ENCODE measurements around the gene SPACA9. TPM values are rescaled to one million over a fixed set of nuclear protein-coding genes. Genes with fewer than 3 reads are reported as not detected.
A peak's percentile ranks its signal among the peaks of the same experiment; 100 is the strongest.

The SPACA9 gene
- total and polyA plus RNA-seq, 2 of the 4 experiments (the other 2 are of a cell fraction), result 0.90 to 4.9 TPM

GRCh38 chr9:132901858-132902831 is 23.4 kb downstream of the SPACA9 start:
- intact Hi-C loops (cut with micrococcal nuclease), result loop anchor here (5.0 to 10.0 kb wide), 5 partner anchors 70 to 487 kb away; partner anchors contain the start of genes CFAP77 and DDX31

More at GRCh38 chr9:132901858-132902831, 23.4 kb downstream of the SPACA9 start:
- BruUV-seq (replicated peaks), result no TSS peak
- dilution Hi-C loops (cut with HindIII; ENCODE audit: low sequenced_read_pairs, unreplicated experiment), result no loop called here
- Histone ChIP-seq H3K56ac (ENCODE audit: extremely low read depth, insufficient read depth, low read length) (no peak overlapping the region), H3K79me1 (ENCODE audit: low read depth in 1 of 2, low read length in 2 of 2) (no peaks in the 10 kb centered on the region), H4K91ac (ENCODE audit: insufficient read depth, low read depth, low read length) (no peak overlapping the region), H3K14ac (replicated peaks; ENCODE audit: low read depth, low read length) (no peak overlapping the region), H2BK5ac (ENCODE audit: low read depth, low read length, poor library complexity, severe bottlenecking) (no peak overlapping the region), H3K4me2 (ENCODE audit: low read depth, low read length) (no peak overlapping the region), H3K27me3 (ENCODE audit: control insufficient read depth, insufficient read depth, low read length) (no peaks in the 10 kb centered on the region), H4K20me1 (ENCODE audit: insufficient read depth, low read length) (peaks cover 6% of the 10 kb centered on the region; the same call in 1 of the 2 replicates), H4K8ac (ENCODE audit: low read depth in 2 of 2, low read length in 2 of 2) (no peak overlapping the region), H3K9me1 (ENCODE audit: insufficient read depth, low read length) (no peaks in the 10 kb centered on the region), H3K18ac (ENCODE audit: low read depth, low read length) (no peak overlapping the region), H2AFZ (replicated peaks; ENCODE audit: low read length, poor library complexity) (no peak overlapping the region), H3K4ac (ENCODE audit: low read depth, low read length) (no peak overlapping the region), H3K4me1 (ENCODE audit: control insufficient read depth, insufficient read depth, low read length) (no peaks in the 10 kb centered on the region), H3K27ac (ENCODE audit: insufficient read depth, low read length) (no peak overlapping the region), H3K4me3 (ENCODE audit: insufficient read depth, low read depth, low read length) (no peak overlapping the region), H4K5ac (ENCODE audit: low read depth, low read length) (no peak overlapping the region), H2AK5ac (ENCODE audit: low read depth, low read length) (no peak overlapping the region), H2BK15ac (ENCODE audit: low read depth, low read length) (no peak overlapping the region), H2BK20ac (ENCODE audit: low read depth, low read length) (no peak overlapping the region), H3K23ac (ENCODE audit: low read depth, low read length) (no peak overlapping the region), H3K9me3 (ENCODE audit: control insufficient read depth, insufficient read depth, low read length) (no peaks in the 10 kb centered on the region), H2BK120ac (ENCODE audit: low read depth, low read length) (no peak overlapping the region), H2AK9ac (replicated peaks; ENCODE audit: low read depth, low read length, poor library complexity) (no peak overlapping the region), H3K9ac (ENCODE audit: low read depth, low read length) (no peak overlapping the region), H3K36me3 (ENCODE audit: control insufficient read depth, insufficient read depth, low read length) (peaks cover 59% of the 10 kb centered on the region)
- ChIA-PET POLR2A (ENCODE audit: unreplicated experiment) (no interaction called here), CTCF (interaction anchor here (0.6 to 1.6 kb wide), 9 partner anchors 8 to 61 kb away, joined by 3 to 9 read pairs (median 3); no protein-coding TSS in a partner anchor)
- DNase-seq (peak; percentile 83), ATAC-seq (ENCODE audit: low read depth) (peak; percentile 99)
- 100% methylated on average over 1 of the region's 11 CpGs; no CpG with 5 or more reads in 1 of the 2 experiments for WGBS, 2 experiments (ENCODE audit: extremely low coverage in 2 of 2, insufficient read length in 1 of 2)
- TF ChIP-seq NFE2L2 (IDR thresholded peaks at IDR 0.05; ENCODE audit: low read depth, low read length) (no peak), RCOR1 (IDR thresholded peaks at IDR 0.05; ENCODE audit: insufficient replicate concordance, low read length) (no peak), CTCF (conservative IDR thresholded peaks at IDR 0.05; ENCODE audit: low read depth, low read length) (peak; percentile 88), RFX5 (IDR thresholded peaks at IDR 0.05; ENCODE audit: low read depth, low read length) (no peak), SMC3 (IDR thresholded peaks at IDR 0.05; ENCODE audit: low read depth, low read length) (peak; percentile 60), POLR2A (IDR thresholded peaks at IDR 0.05; ENCODE audit: low read depth, low read length) (no peak), RAD21 (IDR thresholded peaks at IDR 0.05; ENCODE audit: low read length) (peak; percentile 63), CHD1 (IDR thresholded peaks at IDR 0.05; ENCODE audit: low read depth, low read length) (no peak), MAFK (IDR thresholded peaks at IDR 0.05; ENCODE audit: low read depth, low read length) (no peak)
- in situ Hi-C loops (cut with MboI; ENCODE audit: low sequenced_read_pairs), result no loop called here
